ENCODE results near the gene NSUN2. TPM values are rescaled to one million over a fixed set of nuclear protein-coding genes. Genes with fewer than 3 reads are reported as not detected.
"Not testable (repeated sequence)": the region's sequence is repeated elsewhere in the genome, so short reads cannot be mapped to it uniquely, and the experiment has no call there.

The NSUN2 gene
- total and polyA plus RNA-seq, 7 experiments from 2014 or later, result 25.4 to 87.2 (median 60.1) TPM

DNA sequence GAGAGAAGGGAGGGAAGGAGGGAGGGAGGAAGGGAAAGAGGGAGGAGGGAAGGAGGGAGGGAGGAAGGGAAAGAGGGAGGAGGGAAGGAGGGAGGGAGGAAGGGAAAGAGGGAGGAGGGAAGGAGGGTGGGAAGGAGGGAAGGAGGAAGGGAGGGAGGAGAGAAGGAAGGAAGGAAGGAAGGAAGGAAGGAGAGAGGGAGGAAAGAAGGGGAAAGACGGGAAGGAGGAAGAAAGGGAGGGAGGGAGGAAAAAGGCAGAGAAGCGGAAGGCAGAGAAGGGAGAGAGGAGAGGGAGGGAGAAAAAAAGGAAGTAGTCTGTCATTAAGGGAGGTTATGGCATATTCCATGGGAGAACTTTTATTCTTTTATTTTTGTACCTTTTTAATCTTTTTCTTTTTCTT lies 61.2 kb downstream of the NSUN2 start:
- intact Hi-C loops (cut with micrococcal nuclease); H3K4me3 Mint-ChIP-seq; DNase-seq; H3K36me3 Mint-ChIP-seq; ATAC-seq; H3K9me3 Mint-ChIP-seq; H3K36me3 ChIP-seq (ENCODE audit: control insufficient read depth in 2 of 3, insufficient read depth in 3 of 3, low read length in 3 of 3); POLR2A ChIA-PET; H3K9me3 ChIP-seq (ENCODE audit: control insufficient read depth in 2 of 3, low read length in 3 of 3); H3K4me3 ChIP-seq (ENCODE audit: low read length); CTCF ChIA-PET; H3K4me1 ChIP-seq (ENCODE audit: control insufficient read depth in 2 of 2, insufficient read depth in 2 of 2, low read length in 2 of 2); H3K27ac Mint-ChIP-seq; H3K27ac ChIP-seq (ENCODE audit: low read depth, low read length); H3K4me1 Mint-ChIP-seq; H3K27me3 ChIP-seq (ENCODE audit: control insufficient read depth in 2 of 2, insufficient read depth in 2 of 2, low read length in 2 of 2): not testable (repeated sequence)
- peaks cover 0 to 30% (median 22%) of the 10 kb centered on the region in 5 donors for H3K27me3 Mint-ChIP-seq

GRCh38 chr5:6570530-6570929 lies 62.3 kb downstream of the NSUN2 start:
- Histone ChIP-seq H3K27ac (ENCODE audit: low read depth, low read length) (no peak overlapping the region), H3K27me3 (ENCODE audit: control insufficient read depth in 2 of 2, insufficient read depth in 2 of 2, low read length in 2 of 2) (no peaks in the 10 kb centered on the region), H3K9me3 (ENCODE audit: control insufficient read depth in 2 of 3, low read length in 3 of 3) (no peaks in the 10 kb centered on the region), H3K4me3 (ENCODE audit: low read length) (no peak overlapping the region), H3K4me1 (ENCODE audit: control insufficient read depth in 2 of 2, insufficient read depth in 2 of 2, low read length in 2 of 2) (no peaks in the 10 kb centered on the region), H3K36me3 (ENCODE audit: control insufficient read depth in 2 of 3, insufficient read depth in 3 of 3, low read length in 3 of 3) (no peaks in the 10 kb centered on the region)
- Mint-ChIP-seq H3K36me3 (no peaks in the 10 kb centered on the region), H3K27me3 (peaks cover under 1 to 33% (median 22%) of the 10 kb centered on the region in 5 donors), H3K9me3 (peaks cover 0 to 2% (median 0%) of the 10 kb centered on the region in 11 donors), H3K4me3 (no peak overlapping the region), H3K4me1 (no peaks in the 10 kb centered on the region), H3K27ac (no peak overlapping the region)
- intact Hi-C loops (cut with micrococcal nuclease), result no loop called here
- ChIA-PET POLR2A (no interaction called here), CTCF (no interaction called here)
- no peak for ATAC-seq
- DNase-seq, result no peak

GRCh38 chr5:6568889-6569288 lies 64.0 kb downstream of the NSUN2 start:
- no peaks in the 10 kb centered on the region for H3K4me1 ChIP-seq (ENCODE audit: control insufficient read depth in 2 of 2, insufficient read depth in 2 of 2, low read length in 2 of 2)
- H3K36me3 ChIP-seq (ENCODE audit: control insufficient read depth in 2 of 3, insufficient read depth in 3 of 3, low read length in 3 of 3), result no peaks in the 10 kb centered on the region
- H3K27me3 ChIP-seq (ENCODE audit: control insufficient read depth in 2 of 2, insufficient read depth in 2 of 2, low read length in 2 of 2), result no peaks in the 10 kb centered on the region
- H3K27ac Mint-ChIP-seq, result no peak overlapping the region
- H3K4me1 Mint-ChIP-seq, result no peaks in the 10 kb centered on the region
- intact Hi-C loops (cut with micrococcal nuclease), result no loop called here
- H3K9me3 Mint-ChIP-seq, result peaks cover 0 to 2% (median 0%) of the 10 kb centered on the region in 11 donors
- no peak for DNase-seq
- H3K4me3 Mint-ChIP-seq, result no peak overlapping the region
- H3K36me3 Mint-ChIP-seq, result no peaks in the 10 kb centered on the region
- H3K4me3 ChIP-seq (ENCODE audit: low read length), result no peak overlapping the region
- CTCF ChIA-PET, result interaction anchor here (0.6 kb wide), 1 partner anchor 17 kb away, joined by 3 read pairs; no protein-coding TSS in a partner anchor
- no peak for ATAC-seq
- H3K27ac ChIP-seq (ENCODE audit: low read depth, low read length), result no peak overlapping the region
- no peaks in the 10 kb centered on the region for H3K9me3 ChIP-seq (ENCODE audit: control insufficient read depth in 2 of 3, low read length in 3 of 3)
- peaks cover 3 to 43% (median 28%) of the 10 kb centered on the region in 5 donors for H3K27me3 Mint-ChIP-seq
- POLR2A ChIA-PET, result no interaction called here

GRCh38 chr5:6568383-6568782 lies 64.5 kb downstream of the NSUN2 start:
- no peaks in the 10 kb centered on the region for H3K9me3 ChIP-seq (ENCODE audit: control insufficient read depth in 2 of 3, low read length in 3 of 3)
- H3K27ac ChIP-seq (ENCODE audit: low read depth, low read length), result no peak overlapping the region
- peaks cover 7 to 47% (median 25%) of the 10 kb centered on the region in 5 donors for H3K27me3 Mint-ChIP-seq
- no peak overlapping the region for H3K4me3 Mint-ChIP-seq
- H3K36me3 ChIP-seq (ENCODE audit: control insufficient read depth in 2 of 3, insufficient read depth in 3 of 3, low read length in 3 of 3), result no peaks in the 10 kb centered on the region
- no peaks in the 10 kb centered on the region for H3K36me3 Mint-ChIP-seq
- no peaks in the 10 kb centered on the region for H3K4me1 Mint-ChIP-seq
- intact Hi-C loops (cut with micrococcal nuclease), result no loop called here
- no peak overlapping the region for H3K27ac Mint-ChIP-seq
- no peaks in the 10 kb centered on the region for H3K4me1 ChIP-seq (ENCODE audit: control insufficient read depth in 2 of 2, insufficient read depth in 2 of 2, low read length in 2 of 2)
- DNase-seq (no peak), ATAC-seq (no peak)
- POLR2A ChIA-PET, result no interaction called here
- peaks cover 0 to 2% (median 0%) of the 10 kb centered on the region in 11 donors for H3K9me3 Mint-ChIP-seq
- no peaks in the 10 kb centered on the region for H3K27me3 ChIP-seq (ENCODE audit: control insufficient read depth in 2 of 2, insufficient read depth in 2 of 2, low read length in 2 of 2)
- H3K4me3 ChIP-seq (ENCODE audit: low read length), result no peak overlapping the region
- CTCF ChIA-PET, result interaction anchor here (0.6 kb wide), 1 partner anchor 16 kb away, joined by 3 read pairs; no protein-coding TSS in a partner anchor

- H3K4me1 ChIP-seq (ENCODE audit: control insufficient read depth in 2 of 2, insufficient read depth in 2 of 2, low read length in 2 of 2), result no peaks in the 10 kb centered on the region
- no peaks in the 10 kb centered on the region for H3K36me3 Mint-ChIP-seq
Measured at GRCh38 chr5:6567835-6568234, 65.0 kb downstream of the NSUN2 start.

GRCh38 chr5:6567068-6567467 lies 65.8 kb downstream of the NSUN2 start:
- Histone ChIP-seq H3K4me1 (ENCODE audit: control insufficient read depth in 2 of 2, insufficient read depth in 2 of 2, low read length in 2 of 2) (no peaks in the 10 kb centered on the region), H3K36me3 (ENCODE audit: control insufficient read depth in 2 of 3, insufficient read depth in 3 of 3, low read length in 3 of 3) (no peaks in the 10 kb centered on the region), H3K27me3 (ENCODE audit: control insufficient read depth in 2 of 2, insufficient read depth in 2 of 2, low read length in 2 of 2) (no peaks in the 10 kb centered on the region), H3K27ac (ENCODE audit: low read depth, low read length) (no peak overlapping the region), H3K4me3 (ENCODE audit: low read length) (no peak overlapping the region), H3K9me3 (ENCODE audit: control insufficient read depth in 2 of 3, low read length in 3 of 3) (no peaks in the 10 kb centered on the region)
- Mint-ChIP-seq H3K27ac (no peak overlapping the region), H3K4me3 (no peak overlapping the region), H3K4me1 (no peaks in the 10 kb centered on the region), H3K36me3 (no peaks in the 10 kb centered on the region), H3K9me3 (peaks cover 0 to 2% (median 0%) of the 10 kb centered on the region in 11 donors), H3K27me3 (peaks cover 7 to 47% (median 25%) of the 10 kb centered on the region in 5 donors)
- DNase-seq (no peak), ATAC-seq (no peak)
- CTCF ChIA-PET, result no interaction called here
- POLR2A ChIA-PET, result no interaction called here
- intact Hi-C loops (cut with micrococcal nuclease), result no loop called here

More at GRCh38 chr5:6567835-6568234, 65.0 kb downstream of the NSUN2 start:
- ChIA-PET POLR2A (no interaction called here), CTCF (no interaction called here)
- Histone ChIP-seq H3K4me3 (ENCODE audit: low read length) (no peak overlapping the region), H3K36me3 (ENCODE audit: control insufficient read depth in 2 of 3, insufficient read depth in 3 of 3, low read length in 3 of 3) (no peaks in the 10 kb centered on the region), H3K27ac (ENCODE audit: low read depth, low read length) (no peak overlapping the region), H3K27me3 (ENCODE audit: control insufficient read depth in 2 of 2, insufficient read depth in 2 of 2, low read length in 2 of 2) (no peaks in the 10 kb centered on the region), H3K9me3 (ENCODE audit: control insufficient read depth in 2 of 3, low read length in 3 of 3) (no peaks in the 10 kb centered on the region)
- ATAC-seq (no peak), DNase-seq (no peak)
- Mint-ChIP-seq H3K4me3 (no peak overlapping the region), H3K9me3 (peaks cover 0 to 2% (median 0%) of the 10 kb centered on the region in 11 donors), H3K4me1 (no peaks in the 10 kb centered on the region), H3K27me3 (peaks cover 7 to 47% (median 25%) of the 10 kb centered on the region in 5 donors), H3K27ac (no peak overlapping the region)
- intact Hi-C loops (cut with micrococcal nuclease), result no loop called here

- Mint-ChIP-seq H3K4me1 (no peaks in the 10 kb centered on the region), H3K27me3 (peaks cover 17 to 46% (median 25%) of the 10 kb centered on the region in 5 donors), H3K36me3 (no peaks in the 10 kb centered on the region), H3K4me3 (no peak overlapping the region), H3K27ac (no peak overlapping the region), H3K9me3 (peaks cover 0 to 4% (median 0%) of the 10 kb centered on the region in 11 donors)
- Histone ChIP-seq H3K27ac (ENCODE audit: low read depth, low read length) (no peak overlapping the region), H3K27me3 (ENCODE audit: control insufficient read depth in 2 of 2, insufficient read depth in 2 of 2, low read length in 2 of 2) (no peaks in the 10 kb centered on the region), H3K4me3 (ENCODE audit: low read length) (no peak overlapping the region), H3K36me3 (ENCODE audit: control insufficient read depth in 2 of 3, insufficient read depth in 3 of 3, low read length in 3 of 3) (no peaks in the 10 kb centered on the region), H3K4me1 (ENCODE audit: control insufficient read depth in 2 of 2, insufficient read depth in 2 of 2, low read length in 2 of 2) (no peaks in the 10 kb centered on the region), H3K9me3 (ENCODE audit: control insufficient read depth in 2 of 3, low read length in 3 of 3) (no peaks in the 10 kb centered on the region)
- DNase-seq, result no peak
- intact Hi-C loops (cut with micrococcal nuclease), result no loop called here
- ChIA-PET POLR2A (no interaction called here), CTCF (no interaction called here)
- no peak for ATAC-seq
Measured at GRCh38 chr5:6565492-6565891, 67.4 kb downstream of the NSUN2 start.
